Activated effector memory CD4-positive, alpha-beta T cell treated with anti-CD3 and anti-CD28 coated beads, Interleukin-2, amount 50 U/mL, for 16 hours (primary cell): ENCODE data around the gene ADAM8.
"Not testable (repeated sequence)": the region's sequence is repeated elsewhere in the genome, so short reads cannot be mapped to it uniquely, and the experiment has no call there.

Experiments
- DNase-seq: peaks from one replicate; pipeline ENCODE4 v3.0.0-alpha.2; 2020

The ADAM8 gene

GRCh38 chr10:133229265-133230043 is 47.2 kb downstream of the ADAM8 start:
- no peak for DNase-seq

- DNase-seq = no peak
Measured at GRCh38 chr10:133227256-133227655, 49.4 kb downstream of the ADAM8 start.

- no peak for DNase-seq
Measured at GRCh38 chr10:133226251-133226808, 50.3 kb downstream of the ADAM8 start.

- DNase-seq = no peak
Measured at GRCh38 chr10:133225707-133226191, 50.9 kb downstream of the ADAM8 start.

GRCh38 chr10:133224756-133225372 is 51.8 kb downstream of the ADAM8 start:
- DNase-seq = no peak

- DNase-seq = no peak
Measured at GRCh38 chr10:133224076-133224475, 52.6 kb downstream of the ADAM8 start.

- DNase-seq = not testable (repeated sequence)
Measured at GRCh38 chr10:133221756-133222155, 54.9 kb downstream of the ADAM8 start.

GRCh38 chr10:133221331-133221730 is 55.3 kb downstream of the ADAM8 start:
- DNase-seq = no peak

GRCh38 chr10:133219782-133220181 is 56.9 kb downstream of the ADAM8 start:
- DNase-seq = no peak

GRCh38 chr10:133218891-133219290 is 57.8 kb downstream of the ADAM8 start:
- DNase-seq = no peak

- DNase-seq = no peak
Measured at GRCh38 chr10:133217800-133218589, 58.7 kb downstream of the ADAM8 start.

GRCh38 chr10:133216776-133217175 is 59.9 kb downstream of the ADAM8 start:
- DNase-seq = no peak

- DNase-seq = no peak
Measured at GRCh38 chr10:133215586-133215985, 61.1 kb downstream of the ADAM8 start.

GRCh38 chr10:133214468-133215410 is 61.9 kb downstream of the ADAM8 start:
- DNase-seq = no peak

GRCh38 chr10:133213641-133214467 is 62.8 kb downstream of the ADAM8 start:
- DNase-seq = no peak

GRCh38 chr10:133212853-133213494 is 63.7 kb downstream of the ADAM8 start:
- no peak for DNase-seq
